Measurements from ENCODE around the gene DHX32.
A peak's percentile ranks its signal among the peaks of the same experiment; 100 is the strongest.

DHX32 gene

GRCh38 chr10:125822878-125823662, 58.0 kb downstream of the DHX32 start, which contains the start of the genes BCCIP and UROS:
Gene BCCIP, plus strand, starts transcription at chr10:125823546. Its CDS starts 12 bp downstream, at chr10:125823558.
Gene UROS, minus strand, starts transcription at chr10:125823258. Its CDS starts 6,759 bp downstream, at chr10:125816499.
- in situ Hi-C loops (cut with HindIII; ENCODE audit: low sequenced_read_pairs), result no loop called here
- no peak for TF ChIP-seq CTCF (IDR thresholded peaks at IDR 0.05; ENCODE audit: low read depth, low read length)
- peak within 1 kb of the TSS; percentile 72 for H3K4me3 ChIP-seq (ENCODE audit: low read depth, low read length)
- peak; percentile 85 for DNase-seq (ENCODE audit: low read depth, low spot score)

GRCh38 chr10:125820701-125821100, 60.4 kb downstream of the DHX32 start:
- in situ Hi-C loops (cut with HindIII; ENCODE audit: low sequenced_read_pairs), result no loop called here
- H3K4me3 ChIP-seq (ENCODE audit: low read depth, low read length), result no peak overlapping the region
- no peak for TF ChIP-seq CTCF (IDR thresholded peaks at IDR 0.05; ENCODE audit: low read depth, low read length)
- DNase-seq (ENCODE audit: low read depth, low spot score), result no peak

GRCh38 chr10:125817337-125817946, 63.6 kb downstream of the DHX32 start:
- DNase-seq (ENCODE audit: low read depth, low spot score), result no peak
- TF ChIP-seq CTCF (IDR thresholded peaks at IDR 0.05; ENCODE audit: low read depth, low read length), result no peak
- no peak overlapping the region for H3K4me3 ChIP-seq (ENCODE audit: low read depth, low read length)
- in situ Hi-C loops (cut with HindIII; ENCODE audit: low sequenced_read_pairs), result no loop called here

- H3K4me3 ChIP-seq (ENCODE audit: low read depth, low read length), result no peak overlapping the region
- no peak for DNase-seq (ENCODE audit: low read depth, low spot score)
- in situ Hi-C loops (cut with HindIII; ENCODE audit: low sequenced_read_pairs), result no loop called here
- no peak for TF ChIP-seq CTCF (IDR thresholded peaks at IDR 0.05; ENCODE audit: low read depth, low read length)
These were observed 64.5 kb downstream of the DHX32 start for GRCh38 chr10:125816548-125816947.

- no peak overlapping the region for H3K4me3 ChIP-seq (ENCODE audit: low read depth, low read length)
- in situ Hi-C loops (cut with HindIII; ENCODE audit: low sequenced_read_pairs), result no loop called here
- no peak for TF ChIP-seq CTCF (IDR thresholded peaks at IDR 0.05; ENCODE audit: low read depth, low read length)
- DNase-seq (ENCODE audit: low read depth, low spot score), result no peak
These were observed 65.3 kb downstream of the DHX32 start for GRCh38 chr10:125815764-125816163.

GRCh38 chr10:125812128-125812750, 68.9 kb downstream of the DHX32 start:
- in situ Hi-C loops (cut with HindIII; ENCODE audit: low sequenced_read_pairs), result no loop called here
- TF ChIP-seq CTCF (IDR thresholded peaks at IDR 0.05; ENCODE audit: low read depth, low read length), result no peak
- H3K4me3 ChIP-seq (ENCODE audit: low read depth, low read length), result no peak overlapping the region
- peak; percentile 42 for DNase-seq (ENCODE audit: low read depth, low spot score)
